22Rv1 (cell line): ENCODE measurements around the gene TXLNA.

Source experiments
- H3K27ac ChIP-seq: fragments of 450-650 bp; 2 replicates; pipeline ENCODE4 v1.5.1; 2017
- CTCF ChIP-seq: fragments of 450-650 bp; IDR thresholded peaks from 2 replicates; pipeline ENCODE4 v1.5.1; 2017; ENCODE audit warnings: mild to moderate bottlenecking
- ZFX ChIP-seq: fragments of 450-650 bp; IDR thresholded peaks from 2 replicates; pipeline ENCODE4 v1.6.1; 2017; ENCODE audit warnings: antibody characterized with exemption, borderline replicate concordance

TXLNA gene

GRCh38 chr1:32241001-32241763, 61.7 kb downstream of the TXLNA start:
- H3K27ac ChIP-seq, result peak overlapping the region; percentile 70
- TF ChIP-seq ZFX (no peak), CTCF (no peak)

GRCh38 chr1:32242341-32242851, 62.9 kb downstream of the TXLNA start:
- H3K27ac ChIP-seq, result no peak overlapping the region
- TF ChIP-seq ZFX (no peak), CTCF (no peak)

- H3K27ac ChIP-seq, result no peak within 1 kb of the TSS
- TF ChIP-seq CTCF, result no peak
- no peak for TF ChIP-seq ZFX
Observed at GRCh38 chr1:32246888-32247273, 67.4 kb downstream of the TXLNA start, which contains the start of gene FAM167B. TSS of gene FAM167B (plus strand) at chr1:32247222. CDS start at chr1:32247422, 200 bp downstream.

- no peak overlapping the region for H3K27ac ChIP-seq
- TF ChIP-seq CTCF (no peak), ZFX (no peak)
Observed at GRCh38 chr1:32247452-32247851, 68.0 kb downstream of the TXLNA start.
